Measurements from ENCODE around the gene ARHGAP35. TPM values are rescaled to one million over a fixed set of nuclear protein-coding genes. Genes with fewer than 3 reads are reported as not detected.

The ARHGAP35 gene
- total RNA-seq, 1 experiment from 2014 or later = 23.6 TPM

GRCh38 chr19:46840498-46840942 is 20.3 kb upstream of the ARHGAP35 start:
- BruUV-seq (replicated peaks) = no TSS peak
- no peaks in the 10 kb centered on the region for H3K4me1 ChIP-seq (ENCODE audit: insufficient read depth, low read length)
- H3K36me3 ChIP-seq (ENCODE audit: low read depth, low read length) = peaks cover 17% of the 10 kb centered on the region; the same call in 1 of the 2 replicates
- no peak overlapping the region for H3K4me3 ChIP-seq (ENCODE audit: low read length)
- no peaks in the 10 kb centered on the region for H3K9me2 ChIP-seq (replicated peaks; ENCODE audit: low read length)
- CTCF ChIA-PET = interaction anchor here (0.6 to 1.0 kb wide), 9 partner anchors 10 to 90 kb away, joined by 3 to 13 read pairs (median 4); no protein-coding TSS in a partner anchor
- H3K4me2 ChIP-seq (ENCODE audit: low read length) = no peak overlapping the region
- DNase-seq = peak; percentile 51
- H3K9ac ChIP-seq (ENCODE audit: low read length) = no peak overlapping the region
- H3K9me3 ChIP-seq (ENCODE audit: low read length) = no peaks in the 10 kb centered on the region
- TF ChIP-seq EZH2 (IDR thresholded peaks at IDR 0.05; ENCODE audit: low read length, unreplicated experiment) = no peak
- TF ChIP-seq CTCF (conservative IDR thresholded peaks at IDR 0.05; ENCODE audit: low read depth, low read length) = peak; percentile 78
- intact Hi-C loops (cut with micrococcal nuclease) = loop anchor here (2.0 kb wide), 1 partner anchor 84 kb away; no protein-coding TSS in a partner anchor
- POLR2A ChIA-PET (ENCODE audit: unreplicated experiment) = interaction anchor here (0.6 kb wide), 1 partner anchor 12 kb away, joined by 5 read pairs; no protein-coding TSS in a partner anchor
- no peak overlapping the region for H2AFZ ChIP-seq (ENCODE audit: low read length)
- no peaks in the 10 kb centered on the region for H3K27me3 ChIP-seq (ENCODE audit: low read length)
- H3K27ac ChIP-seq (ENCODE audit: low read length) = no peak overlapping the region
- no peaks in the 10 kb centered on the region for H4K20me1 ChIP-seq (ENCODE audit: low read length)
- no peaks in the 10 kb centered on the region for H3F3A ChIP-seq (ENCODE audit: low read length, unreplicated experiment)
- peak; percentile 33; the same call in 1 of the 2 replicates for ATAC-seq
- H3K79me2 ChIP-seq (ENCODE audit: low read length) = 0 out of 2 replicates have a peak, but pooled peaks cover under 1% of the 10 kb centered on the region

- CTCF ChIA-PET = no interaction called here
- peak; percentile 79 for ATAC-seq
- POLR2A ChIA-PET (ENCODE audit: unreplicated experiment) = no interaction called here
- 0 out of 2 replicates have a peak, but pooled peaks cover 5% of the 10 kb centered on the region for H3K79me2 ChIP-seq (ENCODE audit: low read length)
- peaks cover 17% of the 10 kb centered on the region; the same call in 1 of the 2 replicates for H3K36me3 ChIP-seq (ENCODE audit: low read depth, low read length)
- H3F3A ChIP-seq (ENCODE audit: low read length, unreplicated experiment) = no peaks in the 10 kb centered on the region
- intact Hi-C loops (cut with micrococcal nuclease) = loop anchor here (2.0 kb wide), 1 partner anchor 85 kb away; no protein-coding TSS in a partner anchor
- H2AFZ ChIP-seq (ENCODE audit: low read length) = no peak overlapping the region
- H3K27ac ChIP-seq (ENCODE audit: low read length) = no peak overlapping the region
- no peak overlapping the region for H3K9ac ChIP-seq (ENCODE audit: low read length)
- no peaks in the 10 kb centered on the region for H4K20me1 ChIP-seq (ENCODE audit: low read length)
- BruUV-seq (replicated peaks) = no TSS peak
- peak; percentile 51 for DNase-seq
- H3K4me2 ChIP-seq (ENCODE audit: low read length) = no peak overlapping the region
- no peaks in the 10 kb centered on the region for H3K9me3 ChIP-seq (ENCODE audit: low read length)
- no peak overlapping the region for H3K4me3 ChIP-seq (ENCODE audit: low read length)
- no peaks in the 10 kb centered on the region for H3K4me1 ChIP-seq (ENCODE audit: insufficient read depth, low read length)
- TF ChIP-seq CTCF (conservative IDR thresholded peaks at IDR 0.05; ENCODE audit: low read depth, low read length) (no peak), EZH2 (IDR thresholded peaks at IDR 0.05; ENCODE audit: low read length, unreplicated experiment) (no peak), EZH2phosphoT487 (IDR thresholded peaks at IDR 0.05; ENCODE audit: borderline replicate concordance, low read length) (no peak)
- no peaks in the 10 kb centered on the region for H3K9me2 ChIP-seq (replicated peaks; ENCODE audit: low read length)
- no peaks in the 10 kb centered on the region for H3K27me3 ChIP-seq (ENCODE audit: low read length)
Observed at GRCh38 chr19:46841458-46842083, 19.2 kb upstream of the ARHGAP35 start.

GRCh38 chr19:46842791-46843190 is 18.0 kb upstream of the ARHGAP35 start:
- POLR2A ChIA-PET (ENCODE audit: unreplicated experiment) = no interaction called here

More at GRCh38 chr19:46842791-46843190, 18.0 kb upstream of the ARHGAP35 start:
- Histone ChIP-seq H3K9me2 (replicated peaks; ENCODE audit: low read length) (no peaks in the 10 kb centered on the region), H3K9ac (ENCODE audit: low read length) (no peak overlapping the region), H3K4me3 (ENCODE audit: low read length) (no peak overlapping the region), H2AFZ (ENCODE audit: low read length) (no peak overlapping the region), H3K4me1 (ENCODE audit: insufficient read depth, low read length) (no peaks in the 10 kb centered on the region), H3K9me3 (ENCODE audit: low read length) (no peaks in the 10 kb centered on the region), H3F3A (ENCODE audit: low read length, unreplicated experiment) (no peaks in the 10 kb centered on the region), H3K79me2 (ENCODE audit: low read length) (peaks cover 16% of the 10 kb centered on the region), H3K27me3 (ENCODE audit: low read length) (no peaks in the 10 kb centered on the region), H3K27ac (ENCODE audit: low read length) (no peak overlapping the region), H3K36me3 (ENCODE audit: low read depth, low read length) (peaks cover 20% of the 10 kb centered on the region; the same call in 1 of the 2 replicates), H3K4me2 (ENCODE audit: low read length) (no peak overlapping the region), H4K20me1 (ENCODE audit: low read length) (no peaks in the 10 kb centered on the region)
- DNase-seq (no peak), ATAC-seq (no peak)
- CTCF ChIA-PET = no interaction called here
- TF ChIP-seq CTCF (conservative IDR thresholded peaks at IDR 0.05; ENCODE audit: low read depth, low read length) = no peak
- TF ChIP-seq EZH2 (IDR thresholded peaks at IDR 0.05; ENCODE audit: low read length, unreplicated experiment) = no peak
- TF ChIP-seq EZH2phosphoT487 (IDR thresholded peaks at IDR 0.05; ENCODE audit: borderline replicate concordance, low read length) = no peak
- BruUV-seq (replicated peaks) = no TSS peak
- intact Hi-C loops (cut with micrococcal nuclease) = no loop called here
